Measurements from ENCODE around the gene CRACDL.
"Not testable (repeated sequence)": the region's sequence is repeated elsewhere in the genome, so short reads cannot be mapped to it uniquely, and the experiment has no call there.

Gene CRACDL

DNA sequence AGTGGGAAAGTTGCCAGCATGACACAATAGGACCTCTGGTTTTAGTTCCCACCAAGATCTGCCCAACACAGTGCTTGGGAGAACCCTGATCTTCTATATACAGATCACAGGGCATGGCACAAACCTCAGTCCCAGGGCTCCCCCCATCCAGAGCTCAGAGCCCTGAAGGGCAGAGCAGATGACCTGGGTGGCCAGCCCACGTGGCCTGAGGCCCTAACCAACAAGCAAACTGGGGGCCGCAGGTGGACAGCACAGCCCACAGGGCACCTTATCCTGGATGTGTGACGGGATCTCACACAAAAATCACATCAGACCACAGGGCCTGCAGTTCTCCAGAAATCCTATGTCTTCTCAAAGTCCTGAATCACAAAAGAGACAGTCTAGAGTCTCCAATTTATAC, 34.7 kb downstream of the CRACDL start:
- DNase-seq (ENCODE audit: insufficient read length) (no peak), FAIRE-seq (no peak)
- no peak for TF ChIP-seq TAF1 (IDR thresholded peaks at IDR 0.05; ENCODE audit: borderline replicate concordance, low read depth, low read length)
- no peak for TF ChIP-seq POLR2A (IDR thresholded peaks at IDR 0.05; ENCODE audit: low read depth, low read length)
- TF ChIP-seq POLR2AphosphoS5 (IDR thresholded peaks at IDR 0.05; ENCODE audit: low read depth, low read length): no peak

DNA sequence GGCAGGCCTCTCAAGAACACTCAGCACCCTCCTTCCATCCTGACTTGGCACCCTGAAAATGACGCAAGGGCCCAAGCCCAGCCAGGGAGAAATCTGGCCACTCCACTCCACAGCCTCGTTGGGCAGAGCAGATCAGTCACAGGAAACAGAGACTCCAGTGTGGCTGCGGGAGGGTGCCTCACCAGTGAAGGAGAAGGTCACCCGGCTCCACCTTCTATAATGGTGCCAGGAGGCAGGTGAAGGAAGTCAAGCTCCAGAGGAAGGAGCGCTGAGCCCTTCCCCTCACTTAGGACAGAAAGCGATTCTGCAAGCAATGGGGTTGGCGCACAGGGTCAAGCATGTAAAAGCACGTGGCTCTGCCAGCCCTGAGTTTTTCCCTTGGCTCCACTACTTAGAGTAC, 35.3 kb downstream of the CRACDL start:
- DNase-seq (ENCODE audit: insufficient read length) (no peak), FAIRE-seq (no peak)
- no peak for TF ChIP-seq TAF1 (IDR thresholded peaks at IDR 0.05; ENCODE audit: borderline replicate concordance, low read depth, low read length)
- no peak for TF ChIP-seq POLR2AphosphoS5 (IDR thresholded peaks at IDR 0.05; ENCODE audit: low read depth, low read length)
- no peak for TF ChIP-seq POLR2A (IDR thresholded peaks at IDR 0.05; ENCODE audit: low read depth, low read length)

- FAIRE-seq; DNase-seq (ENCODE audit: insufficient read length): not testable (repeated sequence)
Observed at GRCh38 chr2:98899703-98900078, 36.3 kb downstream of the CRACDL start.

DNA sequence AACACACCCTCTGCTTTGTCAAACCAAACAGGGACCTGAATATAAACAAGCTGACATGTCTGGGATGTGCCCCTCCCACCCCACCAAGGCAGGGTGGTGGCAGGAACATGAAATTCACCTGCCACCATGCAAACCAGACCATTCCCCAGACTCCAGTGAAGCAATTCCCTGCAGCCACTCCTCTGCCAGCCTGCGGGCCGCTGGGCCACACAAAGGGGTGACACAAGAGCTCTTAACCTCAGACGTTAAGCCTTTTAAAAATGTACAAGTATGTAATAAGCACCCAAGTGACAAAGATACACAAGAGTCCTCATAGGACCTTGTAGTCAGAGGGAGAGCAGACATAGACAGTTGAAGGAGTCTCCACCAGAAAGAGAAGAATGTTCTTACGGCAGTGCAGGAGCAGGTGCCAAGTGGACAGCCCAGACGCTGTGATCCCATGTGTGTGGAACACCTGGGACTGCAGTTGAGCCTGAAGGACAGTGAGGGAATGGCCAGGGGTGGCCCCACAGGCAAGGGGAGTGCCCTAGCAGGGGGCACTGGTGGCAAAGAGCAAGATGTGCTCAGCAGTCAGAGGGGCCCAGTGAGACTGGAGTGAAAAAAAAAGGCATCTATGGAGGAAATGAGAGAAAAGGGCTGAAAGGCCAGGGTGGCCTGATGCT, 36.9 kb downstream of the CRACDL start:
- TF ChIP-seq TAF1 (IDR thresholded peaks at IDR 0.05; ENCODE audit: borderline replicate concordance, low read depth, low read length) (no peak), POLR2A (IDR thresholded peaks at IDR 0.05; ENCODE audit: low read depth, low read length) (no peak), POLR2AphosphoS5 (IDR thresholded peaks at IDR 0.05; ENCODE audit: low read depth, low read length) (no peak)
- DNase-seq (ENCODE audit: insufficient read length) (no peak), FAIRE-seq (no peak)

GRCh38 chr2:98898423-98898841, 37.6 kb downstream of the CRACDL start:
- no peak for FAIRE-seq

DNA sequence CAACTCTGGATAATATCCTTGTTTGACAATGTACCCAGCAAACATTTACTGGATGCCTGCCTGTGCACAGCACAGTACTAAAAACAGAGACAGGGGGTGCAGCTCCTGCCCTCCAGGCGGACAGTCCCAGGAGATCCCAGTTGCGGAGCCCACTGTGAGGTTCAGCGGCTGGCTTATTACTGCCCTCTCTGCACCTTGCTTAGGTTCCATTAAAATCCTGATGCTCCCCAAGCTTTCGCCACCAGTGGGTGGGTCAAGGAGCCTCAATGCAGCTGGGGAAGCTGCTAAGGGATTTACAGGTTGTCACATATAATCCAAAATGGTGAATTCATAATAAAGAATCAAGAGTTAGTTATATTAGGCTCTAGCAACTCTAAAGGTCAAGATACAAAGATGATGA, 38.3 kb downstream of the CRACDL start:
- DNase-seq (ENCODE audit: insufficient read length) (no peak), FAIRE-seq (no peak)
- no peak for TF ChIP-seq POLR2AphosphoS5 (IDR thresholded peaks at IDR 0.05; ENCODE audit: low read depth, low read length)
- no peak for TF ChIP-seq POLR2A (IDR thresholded peaks at IDR 0.05; ENCODE audit: low read depth, low read length)
- no peak for TF ChIP-seq TAF1 (IDR thresholded peaks at IDR 0.05; ENCODE audit: borderline replicate concordance, low read depth, low read length)

More at GRCh38 chr2:98898423-98898841, 37.6 kb downstream of the CRACDL start:
- no peak for DNase-seq (ENCODE audit: insufficient read length)
- TF ChIP-seq TAF1 (IDR thresholded peaks at IDR 0.05; ENCODE audit: borderline replicate concordance, low read depth, low read length) (no peak), POLR2AphosphoS5 (IDR thresholded peaks at IDR 0.05; ENCODE audit: low read depth, low read length) (no peak), POLR2A (IDR thresholded peaks at IDR 0.05; ENCODE audit: low read depth, low read length) (no peak)

- no peak for DNase-seq (ENCODE audit: insufficient read length)
- no peak for TF ChIP-seq POLR2A (IDR thresholded peaks at IDR 0.05; ENCODE audit: low read depth, low read length)
- no peak for TF ChIP-seq TAF1 (IDR thresholded peaks at IDR 0.05; ENCODE audit: borderline replicate concordance, low read depth, low read length)
- no peak for TF ChIP-seq POLR2AphosphoS5 (IDR thresholded peaks at IDR 0.05; ENCODE audit: low read depth, low read length)
- no peak for FAIRE-seq
Observed at GRCh38 chr2:98896944-98897343, 39.1 kb downstream of the CRACDL start.

DNA sequence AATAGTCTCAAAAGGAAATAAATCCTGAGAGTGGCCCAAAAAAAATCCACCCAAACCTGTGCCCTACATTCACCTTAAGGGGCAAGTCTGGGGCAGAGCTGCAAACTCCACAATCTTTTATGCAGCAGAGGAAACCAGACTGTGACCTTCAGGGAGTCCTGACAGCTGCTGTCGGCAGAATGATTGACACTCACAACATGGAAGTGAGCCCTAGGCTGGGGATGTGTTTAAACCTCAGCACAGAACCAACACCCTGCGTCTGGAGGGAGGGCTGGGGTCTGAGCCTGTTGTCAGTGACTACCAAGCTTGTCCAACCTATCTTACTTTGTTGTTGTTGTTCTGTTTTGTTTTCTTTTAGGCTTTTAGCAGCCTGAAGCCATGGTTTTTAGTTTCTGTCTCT, 39.6 kb downstream of the CRACDL start:
- DNase-seq (ENCODE audit: insufficient read length) (no peak), FAIRE-seq (no peak)
- no peak for TF ChIP-seq TAF1 (IDR thresholded peaks at IDR 0.05; ENCODE audit: borderline replicate concordance, low read depth, low read length)
- no peak for TF ChIP-seq POLR2AphosphoS5 (IDR thresholded peaks at IDR 0.05; ENCODE audit: low read depth, low read length)
- no peak for TF ChIP-seq POLR2A (IDR thresholded peaks at IDR 0.05; ENCODE audit: low read depth, low read length)

- no peak for TF ChIP-seq TAF1 (IDR thresholded peaks at IDR 0.05; ENCODE audit: borderline replicate concordance, low read depth, low read length)
- TF ChIP-seq POLR2A (IDR thresholded peaks at IDR 0.05; ENCODE audit: low read depth, low read length): no peak
- TF ChIP-seq POLR2AphosphoS5 (IDR thresholded peaks at IDR 0.05; ENCODE audit: low read depth, low read length): no peak
- FAIRE-seq: no peak
- DNase-seq (ENCODE audit: insufficient read length): no peak
Observed at GRCh38 chr2:98895901-98896300, 40.1 kb downstream of the CRACDL start.

DNA sequence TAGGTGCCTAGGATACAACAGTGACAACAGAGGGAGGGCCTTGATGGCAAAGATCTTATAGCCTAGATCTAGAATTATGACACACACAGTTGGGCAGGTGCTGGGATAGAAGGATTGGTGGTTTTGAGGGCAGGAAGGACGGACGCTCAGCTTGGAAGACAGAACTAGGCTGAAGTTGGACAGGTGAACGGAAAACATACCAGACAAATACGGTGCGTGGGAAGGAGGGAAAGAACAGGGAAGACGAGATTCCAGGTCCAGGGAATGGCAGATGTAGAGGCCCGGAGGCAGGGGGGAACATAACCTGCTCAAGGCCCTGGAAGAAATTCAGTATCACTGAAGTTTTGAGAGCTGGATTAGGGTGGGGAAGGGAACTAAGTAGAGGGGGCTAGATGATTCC, 40.8 kb downstream of the CRACDL start:
- FAIRE-seq (no peak), DNase-seq (ENCODE audit: insufficient read length) (no peak)
- TF ChIP-seq POLR2AphosphoS5 (IDR thresholded peaks at IDR 0.05; ENCODE audit: low read depth, low read length) (no peak), POLR2A (IDR thresholded peaks at IDR 0.05; ENCODE audit: low read depth, low read length) (no peak), TAF1 (IDR thresholded peaks at IDR 0.05; ENCODE audit: borderline replicate concordance, low read depth, low read length) (no peak)

- TF ChIP-seq POLR2A (IDR thresholded peaks at IDR 0.05; ENCODE audit: low read depth, low read length): no peak
- TF ChIP-seq POLR2AphosphoS5 (IDR thresholded peaks at IDR 0.05; ENCODE audit: low read depth, low read length): no peak
- no peak for TF ChIP-seq TAF1 (IDR thresholded peaks at IDR 0.05; ENCODE audit: borderline replicate concordance, low read depth, low read length)
- FAIRE-seq (no peak), DNase-seq (ENCODE audit: insufficient read length) (no peak)
Observed at GRCh38 chr2:98894331-98895000, 41.6 kb downstream of the CRACDL start.

DNA sequence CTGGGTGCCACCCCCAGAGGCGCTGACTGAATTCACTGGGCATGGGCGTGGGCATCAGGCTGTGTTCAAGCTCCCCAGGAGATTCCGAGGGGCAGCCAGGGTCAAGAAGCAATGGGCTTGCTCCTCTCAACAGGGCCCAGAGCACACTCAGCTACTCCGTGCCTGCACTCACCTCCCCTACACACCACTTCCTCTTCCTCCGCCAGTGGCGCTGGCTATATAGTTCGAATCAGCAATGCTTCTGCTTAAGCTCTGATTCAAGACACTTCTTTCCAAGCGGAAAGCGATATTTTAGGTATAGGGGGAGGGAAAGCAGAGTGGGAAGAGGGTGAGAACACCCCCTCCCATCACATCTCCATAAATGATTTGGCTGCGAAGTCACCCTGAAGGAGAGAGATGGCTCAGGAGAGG, 42.1 kb downstream of the CRACDL start:
- TF ChIP-seq TAF1 (IDR thresholded peaks at IDR 0.05; ENCODE audit: borderline replicate concordance, low read depth, low read length): no peak
- no peak for TF ChIP-seq POLR2AphosphoS5 (IDR thresholded peaks at IDR 0.05; ENCODE audit: low read depth, low read length)
- TF ChIP-seq POLR2A (IDR thresholded peaks at IDR 0.05; ENCODE audit: low read depth, low read length): no peak
- FAIRE-seq (no peak), DNase-seq (ENCODE audit: insufficient read length) (no peak)

Data from GM12892 (cell line).